Heart left ventricle (tissue), 16 donors: ENCODE results near the gene ARHGAP19. TPM values are rescaled to one million over a fixed set of nuclear protein-coding genes. Genes with fewer than 3 reads are reported as not detected.

ENCODE experiments used
- ATAC-seq, 4 donors: fragments of 200-7000 bp; cut with Tn5 transposase; one replicate each; pipeline ENCODE4 v1.9.1; 2020 to 2022; ENCODE audit warnings: moderate library complexity in 4 of 4, mild to moderate bottlenecking in 3 of 4, moderate number of reproducible peaks in 1 of 4
- DNase-seq, 5 donors: peaks; one replicate each; pipeline ENCODE4 v3.0.0-alpha.2; 2020
- H3K27ac ChIP-seq, 12 donors: fragments of 200-600 bp; sonication (generic) in 4 of 12; one replicate each; pipeline versions ENCODE4 v1.5.0 to v1.8.0; 2016 to 2022; ENCODE audit warnings: mild to moderate bottlenecking in 2 of 12
- H3K27me3 ChIP-seq, 9 donors: fragments of 200-600 bp; sonication (generic) in 2 of 9; one replicate each; pipeline versions ENCODE4 v1.5.1 to v1.8.0; 2016 to 2022; ENCODE audit warnings: mild to moderate bottlenecking in 3 of 9
- H3K36me3 ChIP-seq, 9 donors: fragments of 200-600 bp; sonication (generic) in 2 of 9; one replicate each; pipeline versions ENCODE4 v1.5.0 to v1.8.0; 2018 to 2022; ENCODE audit warnings: mild to moderate bottlenecking in 2 of 9
- H3K4me1 ChIP-seq, 12 donors: fragments of 200-600 bp; sonication (generic) in 4 of 12; one replicate each; pipeline versions ENCODE4 v1.5.0 to v1.8.0; 2016 to 2022; ENCODE audit warnings: mild to moderate bottlenecking in 3 of 12
- H3K4me3 ChIP-seq, 12 donors: fragments of 200-600 bp; sonication (generic) in 4 of 12; one replicate each; pipeline versions ENCODE4 v1.5.0 to v1.8.0; 2017 to 2022; ENCODE audit warnings: mild to moderate bottlenecking in 9 of 12, moderate library complexity in 4 of 12
- H3K9me3 ChIP-seq, 12 donors: fragments of 200-600 bp; sonication (generic) in 4 of 12; one replicate each; pipeline versions ENCODE4 v1.5.0 to v1.8.0; 2016 to 2022; ENCODE audit warnings: mild to moderate bottlenecking in 1 of 12
- POLR2A ChIP-seq, 2 donors: fragments of 450-650 bp; IDR thresholded peaks; one replicate each; pipeline ENCODE4 v1.6.1; 2017; ENCODE audit warnings: antibody characterized with exemption in 2 of 2, mild to moderate bottlenecking in 2 of 2, moderate library complexity in 2 of 2
- whole genome bisulfite sequencing, 4 donors: extraction: QIAGEN DNeasy Blood & Tissue Kit in 2 of 4; methylation state at CpG; one replicate each; pipeline versions ENCODE4 v1.1.5 to v1.1.7; 2013 to 2018; 5-methylcytosine and 5-hydroxymethylcytosine counted together
- intact Hi-C, 10 donors: fragments of 100-400 bp; cut with DNase I; formaldehyde crosslinking; loops; one replicate each; pipeline versions ENCODE4 v1.11.1 to v1.14.2; 2022
- polyA plus RNA-seq, 2 donors: library from polyadenylated mRNA; stranded (reverse); fragments of 200-250 nt; gene quantifications; one replicate each; pipeline ENCODE4 v1.2.3, GENCODE V29; 2013
- total RNA-seq, 9 donors: library from RNA; depleted of rRNA in 2 of 9; stranded (reverse); fragments of >200 nt in 2 of 9; fragmentation: NEBNext Ultra II Directional in 3 of 9; extraction: Animal tissue kit (Norgen Biotek cat#: 25700) in 3 of 9; gene quantifications; one replicate each; pipeline versions ENCODE4 v1.1.0 to v1.2.4, GENCODE V29; 2016 to 2023
- TF ChIP-seq, protein P1 (sequence below), 12 donors: fragments of 200-600 bp; sonication (generic) in 4 of 12; IDR thresholded peaks; one replicate each; pipeline versions ENCODE4 v1.5.0 to v1.8.0; 2018 to 2022; ENCODE audit warnings: antibody characterized with exemption in 12 of 12, mild to moderate bottlenecking in 5 of 12
- donor health status: ischemic (EF 13 %, LVEDD 7.1; RV severe dilation, severe dysfunction).
- donor health status: healthy with polysubstance abuse.
- donor health status: DM: no; HTN: yes; CAD: no.
- donor health status: DM: no; HTN: no; CAD: no.
- donor health status: ischemic (EF 25% LVEDD 6.9; RV normal size, moderate dysfunction).
- donor health status: ischemic (EF 25% LVEDD 5.7; RV mildly dilated, moderate dysfunction).
- donor health status: healthy.
- donor health status: DM: yes; HTN: yes; CAD: no.
- donor health status: ischemic (EF 35%, LVEDD 5.7; RV mildly dilated, moderate dysfunction).
- donor health status: nonischemic (EF 11% LVEDD 7.7; RV severe dilation, severe dysfunction).
- donor health status: DM: yes; HTN: yes; CAD: no.
- donor health status: PGD.
- donor health status: ischemic (EF 29% LVEDD 5.4; RV normal size, mild dysfunction).
- donor health status: nonischemic (EF 23%, LVEDD 6.1; RV moderate dilation, normal function).

ARHGAP19 gene
- total and polyA plus RNA-seq, 11 donors = 1.1 to 7.4 (median 4.0) TPM

DNA sequence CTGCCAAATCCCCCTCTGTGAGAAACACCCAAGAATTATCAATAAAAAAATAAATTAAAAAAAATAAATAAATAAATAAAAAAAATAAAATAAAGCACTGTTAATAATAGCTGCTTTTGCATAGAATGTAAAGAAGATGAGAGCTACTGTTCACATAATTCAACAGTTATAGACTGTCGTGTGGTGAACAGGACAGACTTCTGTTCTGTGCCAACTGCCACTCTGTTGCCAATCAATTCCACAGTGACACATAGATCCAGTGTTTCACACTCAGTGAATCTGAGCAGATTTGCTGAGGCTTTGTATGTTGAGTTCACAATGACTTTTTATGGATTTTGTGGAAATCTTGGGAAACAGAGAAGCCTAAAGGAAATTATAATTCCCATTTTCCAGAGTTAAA, 14.9 kb downstream of the ARHGAP19 start:
- H3K4me3 ChIP-seq = no peak overlapping the region
- intact Hi-C loops = loop anchor here in 6 of 10 donors (5.0 to 10.0 kb wide), 4 partner anchors 40 to 80 kb away; partner anchors contain the start of genes FRAT2 (in 3 of the 6) and FRAT1 (in 1 of the 6)
- H3K36me3 ChIP-seq = no peaks in the 10 kb centered on the region
- H3K27ac ChIP-seq = no peak overlapping the region
- ATAC-seq (no peak), DNase-seq (no peak)
- TF ChIP-seq, protein P1, sequence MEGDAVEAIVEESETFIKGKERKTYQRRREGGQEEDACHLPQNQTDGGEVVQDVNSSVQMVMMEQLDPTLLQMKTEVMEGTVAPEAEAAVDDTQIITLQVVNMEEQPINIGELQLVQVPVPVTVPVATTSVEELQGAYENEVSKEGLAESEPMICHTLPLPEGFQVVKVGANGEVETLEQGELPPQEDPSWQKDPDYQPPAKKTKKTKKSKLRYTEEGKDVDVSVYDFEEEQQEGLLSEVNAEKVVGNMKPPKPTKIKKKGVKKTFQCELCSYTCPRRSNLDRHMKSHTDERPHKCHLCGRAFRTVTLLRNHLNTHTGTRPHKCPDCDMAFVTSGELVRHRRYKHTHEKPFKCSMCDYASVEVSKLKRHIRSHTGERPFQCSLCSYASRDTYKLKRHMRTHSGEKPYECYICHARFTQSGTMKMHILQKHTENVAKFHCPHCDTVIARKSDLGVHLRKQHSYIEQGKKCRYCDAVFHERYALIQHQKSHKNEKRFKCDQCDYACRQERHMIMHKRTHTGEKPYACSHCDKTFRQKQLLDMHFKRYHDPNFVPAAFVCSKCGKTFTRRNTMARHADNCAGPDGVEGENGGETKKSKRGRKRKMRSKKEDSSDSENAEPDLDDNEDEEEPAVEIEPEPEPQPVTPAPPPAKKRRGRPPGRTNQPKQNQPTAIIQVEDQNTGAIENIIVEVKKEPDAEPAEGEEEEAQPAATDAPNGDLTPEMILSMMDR (IDR thresholded peaks at IDR 0.05) = no peak
- no peak for TF ChIP-seq POLR2A (IDR thresholded peaks at IDR 0.05)
- H3K4me1 ChIP-seq = peaks cover 0 to 25% (median 11%) of the 10 kb centered on the region in 12 donors
- 50 to 59% (median 54%) methylated on average over 1 of the region's 1 CpG for WGBS, 4 donors
- no peaks in the 10 kb centered on the region for H3K9me3 ChIP-seq
- no peaks in the 10 kb centered on the region for H3K27me3 ChIP-seq

DNA sequence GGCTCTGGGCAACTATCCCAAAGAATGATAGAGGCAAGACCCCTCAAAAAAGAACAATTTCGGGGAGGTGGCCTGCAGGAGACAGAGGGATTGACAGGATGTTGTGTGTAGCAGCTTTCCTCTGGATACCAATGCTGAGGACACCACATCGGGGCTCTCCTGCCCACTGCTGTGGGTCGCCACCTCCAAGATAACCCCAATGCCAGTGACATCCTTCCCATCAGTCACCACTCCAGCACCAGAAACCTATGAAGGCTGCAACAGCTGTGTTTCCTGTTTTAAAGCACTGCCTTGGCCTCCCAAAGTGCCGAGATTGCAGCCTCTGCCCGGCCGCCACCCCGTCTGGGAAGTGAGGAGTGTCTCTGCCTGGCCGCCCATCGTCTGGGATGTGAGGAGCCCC, 17.6 kb downstream of the ARHGAP19 start:
- Histone ChIP-seq H3K27ac (no peak overlapping the region), H3K9me3 (no peaks in the 10 kb centered on the region), H3K4me1 (peaks cover 0 to 24% (median 11%) of the 10 kb centered on the region in 12 donors), H3K4me3 (no peak overlapping the region), H3K27me3 (no peaks in the 10 kb centered on the region), H3K36me3 (no peaks in the 10 kb centered on the region)
- intact Hi-C loops = loop anchor here in 6 of 10 donors (5.0 to 10.0 kb wide), 4 partner anchors 42 to 82 kb away; partner anchors contain the start of genes FRAT2 (in 3 of the 6) and FRAT1 (in 1 of the 6)
- TF ChIP-seq, protein P1 (IDR thresholded peaks at IDR 0.05) = no peak
- TF ChIP-seq POLR2A (IDR thresholded peaks at IDR 0.05) = no peak
- 63 to 74% (median 71%) methylated on average over 3 of the region's 9 CpGs for WGBS, 4 donors
- DNase-seq = no peak
- no peak for ATAC-seq

DNA sequence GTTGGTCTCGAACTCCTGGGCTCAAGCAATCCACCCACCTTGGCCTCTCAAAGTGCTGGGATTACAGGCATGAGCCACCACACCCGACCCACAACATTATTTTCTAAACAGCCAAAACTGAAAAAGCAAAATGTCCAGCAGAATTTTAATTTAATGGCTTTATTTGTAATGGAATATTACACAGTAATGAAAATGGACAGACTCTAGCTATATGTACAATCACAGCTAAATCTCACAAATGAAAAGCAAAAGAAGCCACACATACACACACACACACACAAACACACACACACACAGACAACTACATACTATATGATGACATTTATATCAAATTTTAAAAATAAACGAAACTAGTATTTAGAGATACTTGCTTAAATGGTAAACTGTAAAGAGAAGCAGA, 18.7 kb downstream of the ARHGAP19 start:
- 98 to 100% (median 99%) methylated on average over 3 of the region's 3 CpGs for WGBS, 4 donors
- Histone ChIP-seq H3K27me3 (no peaks in the 10 kb centered on the region), H3K9me3 (no peaks in the 10 kb centered on the region), H3K36me3 (no peaks in the 10 kb centered on the region), H3K27ac (no peak overlapping the region), H3K4me3 (no peak overlapping the region), H3K4me1 (peaks cover 0 to 13% (median 6%) of the 10 kb centered on the region in 12 donors)
- intact Hi-C loops = loop anchor here in 1 of 10 donors (10.0 kb wide), 1 partner anchor 51 kb away; no protein-coding TSS in a partner anchor
- DNase-seq (no peak), ATAC-seq (no peak)
- TF ChIP-seq POLR2A (IDR thresholded peaks at IDR 0.05) = no peak
- TF ChIP-seq, protein P1 (IDR thresholded peaks at IDR 0.05) = no peak

DNA sequence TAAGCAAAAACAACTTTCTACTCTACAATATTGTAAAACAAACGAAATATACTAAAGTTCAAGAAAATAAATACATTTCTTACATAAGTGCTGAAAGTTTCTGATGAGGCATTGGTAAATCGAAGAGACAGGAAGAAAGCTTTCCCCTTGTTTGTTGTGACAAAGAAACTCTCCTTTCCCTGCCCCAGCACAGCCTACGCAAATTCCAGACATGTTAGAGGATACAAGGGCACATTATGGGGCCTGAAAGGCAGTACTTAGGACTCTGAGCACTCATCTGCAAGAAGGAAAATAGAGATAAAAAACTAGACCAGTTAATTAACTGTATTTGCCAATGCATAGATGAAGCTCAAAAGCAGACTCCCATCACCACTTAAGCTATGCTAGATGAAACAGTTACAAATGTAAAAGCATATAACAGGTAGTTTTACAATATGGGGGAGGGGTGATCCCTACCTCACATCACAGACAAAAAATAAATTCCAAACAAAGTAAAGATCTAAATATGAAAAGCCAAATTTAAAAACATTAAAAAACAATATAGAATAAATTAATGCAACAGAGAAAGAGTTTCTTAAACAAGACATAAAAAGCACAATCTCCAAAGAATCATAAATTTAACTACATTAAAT, 21.8 kb downstream of the ARHGAP19 start:
- Histone ChIP-seq H3K9me3 (no peaks in the 10 kb centered on the region), H3K36me3 (peaks cover 0 to 2% (median 0%) of the 10 kb centered on the region in 9 donors), H3K4me1 (peaks cover 0 to 6% (median 0%) of the 10 kb centered on the region in 12 donors), H3K27me3 (no peaks in the 10 kb centered on the region), H3K27ac (no peak overlapping the region), H3K4me3 (peak overlapping the region in 1 of 12 donors; percentile 6)
- 70 to 75% (median 72%) methylated on average over 3 of the region's 3 CpGs for WGBS, 4 donors
- no peak for TF ChIP-seq POLR2A (IDR thresholded peaks at IDR 0.05)
- intact Hi-C loops = loop anchor here in 1 of 10 donors (10.0 kb wide), 1 partner anchor 54 kb away; no protein-coding TSS in a partner anchor
- DNase-seq = no peak
- ATAC-seq = no peak
